ENCODE measurements around the gene TBC1D21.

- TF ChIP-seq POLR2AphosphoS5 (IDR thresholded peaks at IDR 0.05; ENCODE audit: low read depth, low read length): no peak
- no peak for TF ChIP-seq TAF1 (IDR thresholded peaks at IDR 0.05; ENCODE audit: low read depth, low read length)
- no peak for TF ChIP-seq PAX5 (IDR thresholded peaks at IDR 0.05; ENCODE audit: insufficient read depth, low read length, severe bottlenecking)
- no peak for TF ChIP-seq POLR2A (IDR thresholded peaks at IDR 0.05; ENCODE audit: low read depth, low read length)
Observed at GRCh38 chr15:73919706-73920105, 46.3 kb downstream of the TBC1D21 start.
